NOMO-1 treated with dmso at 0.1 percent for 144 hours (cell line): ENCODE data around the gene DDX39B.
"Not testable (repeated sequence)": the region's sequence is repeated elsewhere in the genome, so short reads cannot be mapped to it uniquely, and the experiment has no call there.

Source experiments
- DNase-seq: peaks from one replicate; lab custom pipeline; 2025; ENCODE audit not compliant: unreplicated experiment; lab: John Stamatoyannopoulos, UW

DDX39B gene

GRCh38 chr6:31529329-31530150, 12.3 kb downstream of the DDX39B start:
- DNase-seq: no peak

DNA sequence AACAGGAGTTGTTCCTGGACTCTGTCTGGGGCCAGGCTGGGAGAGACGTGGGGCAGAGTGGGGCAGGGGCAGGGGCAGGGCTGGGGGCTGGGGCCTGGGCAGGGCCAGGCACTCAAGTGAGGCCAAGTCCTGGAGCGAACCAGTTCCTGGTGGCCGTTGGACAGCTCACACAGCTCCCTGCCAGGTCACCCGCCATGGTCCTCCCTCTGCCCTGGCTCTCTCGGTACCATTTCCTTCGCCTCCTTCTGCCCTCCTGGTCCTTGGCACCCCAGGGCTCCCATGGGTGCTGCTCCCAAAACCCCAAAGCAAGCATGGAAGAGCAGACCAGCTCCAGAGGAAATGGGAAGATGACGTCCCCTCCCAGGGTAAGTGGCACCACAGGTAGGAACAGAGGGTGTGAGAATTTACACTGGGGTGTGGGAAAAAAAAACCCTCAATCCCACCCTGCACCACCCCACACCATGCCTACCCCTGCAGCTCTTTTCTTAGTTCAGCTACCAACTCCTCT, 12.9 kb downstream of the DDX39B start, which contains the start of gene MCCD1:
Gene MCCD1, plus strand, starts transcription at position 142 of the 508 bp plus-strand sequence. Its CDS starts 53 bp downstream, at position 195.
- DNase-seq: no peak

DNA sequence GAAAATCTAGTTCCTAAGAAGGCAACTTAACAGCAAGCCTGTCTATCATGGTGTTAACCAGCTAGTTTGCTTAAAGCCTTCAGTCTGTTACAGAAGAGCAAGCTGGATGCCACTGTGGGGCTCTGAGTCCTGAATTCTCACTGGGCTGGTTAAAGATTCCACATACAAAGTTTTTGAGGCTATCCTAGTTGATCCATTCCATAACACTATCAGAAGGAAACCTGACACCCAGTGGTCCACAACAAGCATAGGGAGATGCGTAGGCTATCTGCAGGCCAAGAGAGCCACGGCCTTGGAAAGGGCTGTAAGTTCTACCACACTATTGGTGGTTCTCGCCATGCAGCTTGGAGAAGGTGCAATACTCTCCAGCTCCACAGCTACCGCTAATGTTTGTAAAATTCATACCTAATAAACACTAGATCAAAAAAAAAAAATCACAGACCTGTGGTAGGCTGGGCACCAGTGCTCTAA, 13.5 kb downstream of the DDX39B start:
- DNase-seq: no peak

DNA sequence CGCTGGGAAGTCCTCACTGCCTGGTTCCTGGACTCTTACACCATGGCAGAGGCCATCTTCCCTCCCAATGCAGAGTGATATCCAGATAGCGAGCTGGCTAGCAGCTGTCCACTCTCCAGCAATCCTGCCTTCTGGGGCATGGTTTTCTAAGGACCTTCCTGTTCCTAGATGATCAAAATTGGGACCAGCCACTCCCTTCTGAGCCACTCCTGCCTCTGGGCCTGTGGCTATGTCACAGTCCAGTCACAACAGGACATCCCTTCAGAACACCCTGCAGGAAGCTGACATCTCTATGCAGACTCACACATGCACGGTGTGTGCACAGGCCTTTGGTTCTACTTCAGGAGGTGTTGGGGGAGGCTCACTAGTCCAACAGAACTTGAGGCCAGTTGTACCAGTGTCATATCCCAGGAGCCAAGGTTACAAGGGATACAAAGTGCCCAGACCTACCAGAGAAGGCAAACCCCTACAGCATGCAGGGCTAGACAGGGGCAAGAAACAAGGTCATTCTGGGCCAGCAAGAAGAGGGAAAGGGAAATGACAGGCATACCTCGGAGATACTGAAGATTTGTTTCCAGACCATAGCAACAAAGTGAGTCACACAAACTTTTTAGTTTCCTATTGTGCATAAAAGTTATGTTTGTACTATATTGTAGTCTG, 15.7 kb downstream of the DDX39B start:
- no peak for DNase-seq

DNA sequence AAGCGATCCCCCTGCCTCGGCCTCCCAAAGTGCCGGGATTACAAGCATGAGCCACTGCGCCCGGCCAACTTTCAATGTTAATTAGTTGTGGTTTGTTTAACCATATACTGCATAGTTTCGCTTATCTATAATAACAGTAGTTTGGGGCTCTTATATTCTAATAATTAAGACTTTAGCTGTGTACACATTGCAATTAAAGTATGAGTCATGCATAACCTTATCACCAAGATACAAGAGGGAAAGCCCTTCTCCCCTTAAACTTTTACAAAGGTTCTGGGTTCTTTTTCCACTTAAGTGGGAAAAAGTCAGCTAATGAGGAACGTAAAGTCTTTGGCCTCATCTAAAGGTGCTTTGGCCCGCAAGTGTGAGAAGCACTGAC, 16.3 kb downstream of the DDX39B start:
- DNase-seq: no peak

DNA sequence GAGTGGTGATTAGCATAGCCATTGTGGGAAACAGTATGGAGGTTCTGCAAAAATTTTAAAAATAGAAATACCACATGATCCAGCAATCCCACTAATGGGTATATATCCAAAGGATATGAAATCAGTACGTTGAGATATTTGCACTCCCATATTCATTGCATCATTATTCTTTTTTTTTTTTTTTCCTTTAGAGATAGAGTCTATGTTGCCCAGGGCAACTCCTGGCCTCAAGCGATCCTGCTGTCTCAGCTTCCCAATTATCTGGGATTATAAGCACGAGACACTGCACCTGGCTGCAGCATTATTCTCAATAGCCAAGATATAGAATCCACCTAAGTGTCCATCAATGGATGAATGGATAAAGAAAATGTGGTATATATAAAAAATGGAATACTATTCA, 20.0 kb downstream of the DDX39B start:
- no peak for DNase-seq

- DNase-seq: no peak
Observed at GRCh38 chr6:31513456-31514165, 28.2 kb downstream of the DDX39B start.

DNA sequence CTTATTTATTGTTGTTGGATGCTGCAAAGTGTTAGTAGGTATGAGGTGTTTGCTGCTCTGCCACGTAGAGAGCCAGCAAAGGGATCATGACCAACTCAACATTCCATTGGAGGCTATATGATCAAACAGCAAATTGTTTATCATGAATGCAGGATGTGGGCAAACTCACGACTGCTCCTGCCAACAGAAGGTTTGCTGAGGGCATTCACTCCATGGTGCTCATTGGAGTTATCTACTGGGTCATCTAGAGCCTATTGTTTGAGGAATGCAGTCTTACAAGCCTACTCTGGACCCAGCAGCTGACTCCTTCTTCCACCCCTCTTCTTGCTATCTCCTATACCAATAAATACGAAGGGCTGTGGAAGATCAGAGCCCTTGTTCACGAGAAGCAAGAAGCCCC, 31.8 kb downstream of the DDX39B start:
- no peak for DNase-seq

GRCh38 chr6:31509036-31509435, 32.8 kb downstream of the DDX39B start:
- DNase-seq: not testable (repeated sequence)

GRCh38 chr6:31502586-31502985, 39.2 kb downstream of the DDX39B start:
- DNase-seq: no peak

DNA sequence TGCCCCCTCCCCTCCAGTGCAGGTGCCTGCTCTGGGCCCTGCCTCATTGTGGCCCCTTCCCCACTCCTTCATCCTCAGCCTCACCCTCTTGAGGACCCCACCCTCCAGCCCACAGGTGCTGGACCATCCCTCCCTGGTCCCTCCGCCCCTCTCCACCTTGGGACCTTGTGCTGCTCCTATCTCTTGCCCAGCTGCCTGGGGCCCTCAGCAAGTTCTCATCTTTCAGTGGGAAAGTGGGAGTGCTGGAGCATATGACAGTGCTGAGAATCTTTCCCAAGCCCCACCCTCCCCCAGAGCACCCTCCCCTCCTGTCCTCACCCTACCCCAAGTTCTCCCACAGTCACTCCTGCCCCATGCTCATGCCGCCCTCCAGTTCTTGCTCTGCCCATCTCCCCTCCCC, 42.2 kb downstream of the DDX39B start:
- not testable (repeated sequence) for DNase-seq

GRCh38 chr6:31498748-31499147, 43.1 kb downstream of the DDX39B start:
- no peak for DNase-seq

- peak; percentile 80 for DNase-seq
Observed at GRCh38 chr6:31497531-31498476, 44.0 kb downstream of the DDX39B start, which contains the start of gene MICB. MICB (plus strand) TSS chr6:31498145; CDS start chr6:31498194, 49 bp downstream.

DNA sequence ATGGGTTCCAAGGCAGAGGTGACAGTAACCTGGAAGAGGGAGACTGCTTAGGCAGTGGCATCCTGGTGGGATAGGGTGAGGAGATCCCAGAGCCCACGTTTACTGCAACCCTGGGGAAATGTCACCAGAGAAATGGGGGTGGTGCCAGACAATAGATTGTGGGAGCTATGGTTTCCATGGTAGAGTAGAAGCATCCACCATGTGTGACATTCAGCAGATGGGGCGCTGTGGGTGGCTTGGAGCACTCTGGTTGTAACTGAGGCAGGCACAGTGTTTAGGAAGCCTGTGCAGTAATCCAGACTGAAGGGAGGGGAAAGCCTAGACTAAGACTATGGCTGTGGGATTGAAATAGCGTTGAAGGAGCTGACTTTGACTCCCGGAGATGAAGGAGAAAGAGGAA, 45.0 kb downstream of the DDX39B start:
- DNase-seq: not testable (repeated sequence)

DNA sequence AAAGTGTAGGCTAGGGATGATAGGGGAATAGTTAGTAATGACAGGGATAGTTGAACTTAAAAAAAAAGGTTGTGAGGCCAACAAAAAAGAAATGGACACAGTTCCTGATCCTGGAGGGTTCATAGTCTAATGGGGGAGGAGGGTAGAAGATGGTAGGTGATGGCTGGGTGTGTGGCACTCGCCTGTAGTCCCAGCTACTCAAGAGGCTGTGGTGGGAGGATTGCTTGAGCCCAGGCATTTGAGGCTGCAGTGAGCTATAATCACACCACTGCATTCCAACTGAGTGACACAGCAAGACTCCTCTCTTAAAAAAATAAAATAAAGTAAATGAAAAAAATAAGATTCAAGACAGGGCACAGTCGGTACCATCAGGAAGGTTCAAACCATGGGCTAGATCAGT, 46.2 kb downstream of the DDX39B start:
- DNase-seq: peak; percentile 12

DNA sequence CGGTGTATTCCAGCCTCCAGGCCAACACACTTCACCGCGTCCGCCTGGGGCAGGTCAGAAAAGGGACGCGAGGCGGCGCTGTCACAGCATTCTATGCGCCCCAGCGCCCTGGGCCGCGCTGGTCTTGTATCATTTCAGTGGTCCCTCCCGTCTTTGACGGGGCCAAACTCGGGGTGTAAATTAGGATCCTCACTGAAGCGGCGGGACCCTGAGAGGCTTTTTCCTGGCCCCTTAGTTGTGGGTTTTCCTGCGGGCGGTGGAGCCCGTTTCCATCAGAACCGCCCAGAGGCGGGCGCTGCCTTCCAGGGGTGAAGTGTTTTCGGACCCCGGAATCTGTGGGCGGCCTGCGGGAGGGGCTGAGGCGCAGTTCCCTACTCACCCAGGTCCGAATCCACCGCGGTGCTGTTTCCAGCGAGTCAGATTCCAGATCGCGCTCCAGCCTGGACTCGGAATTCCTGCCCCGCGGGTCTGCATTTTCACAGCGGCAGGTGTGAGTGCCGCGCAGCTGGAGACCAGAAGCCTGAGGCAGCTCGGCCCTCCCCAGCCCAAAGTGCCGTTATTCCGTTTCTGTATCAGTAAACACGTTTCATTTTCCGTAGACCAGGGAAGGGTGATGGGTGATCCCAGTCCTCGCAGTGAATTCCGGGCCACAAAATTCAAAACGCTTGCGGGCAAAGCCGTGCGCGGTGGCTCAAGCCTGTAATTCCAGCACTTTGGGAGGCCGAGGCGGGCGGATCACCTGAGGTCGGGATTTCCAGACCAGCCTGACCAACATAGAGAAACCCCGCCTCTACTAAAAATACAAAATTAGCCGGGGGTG, 47.7 kb downstream of the DDX39B start:
- DNase-seq: peak; percentile 57

DNA sequence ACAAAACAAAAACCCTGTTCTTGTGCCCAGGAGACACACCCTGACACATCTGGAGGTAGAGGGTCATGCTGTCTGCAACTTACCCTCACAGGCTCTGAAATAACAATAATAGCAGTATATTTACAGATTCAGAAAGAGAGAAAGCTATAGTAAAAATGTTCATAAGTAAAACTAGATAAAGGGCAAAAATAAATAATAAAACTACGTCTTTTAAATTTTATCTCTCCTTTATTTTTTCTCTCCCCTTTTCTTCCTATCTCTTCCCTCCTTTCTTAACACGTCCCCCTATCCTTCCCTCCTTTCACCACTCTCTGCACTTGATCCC, 48.3 kb downstream of the DDX39B start:
- not testable (repeated sequence) for DNase-seq

DNA sequence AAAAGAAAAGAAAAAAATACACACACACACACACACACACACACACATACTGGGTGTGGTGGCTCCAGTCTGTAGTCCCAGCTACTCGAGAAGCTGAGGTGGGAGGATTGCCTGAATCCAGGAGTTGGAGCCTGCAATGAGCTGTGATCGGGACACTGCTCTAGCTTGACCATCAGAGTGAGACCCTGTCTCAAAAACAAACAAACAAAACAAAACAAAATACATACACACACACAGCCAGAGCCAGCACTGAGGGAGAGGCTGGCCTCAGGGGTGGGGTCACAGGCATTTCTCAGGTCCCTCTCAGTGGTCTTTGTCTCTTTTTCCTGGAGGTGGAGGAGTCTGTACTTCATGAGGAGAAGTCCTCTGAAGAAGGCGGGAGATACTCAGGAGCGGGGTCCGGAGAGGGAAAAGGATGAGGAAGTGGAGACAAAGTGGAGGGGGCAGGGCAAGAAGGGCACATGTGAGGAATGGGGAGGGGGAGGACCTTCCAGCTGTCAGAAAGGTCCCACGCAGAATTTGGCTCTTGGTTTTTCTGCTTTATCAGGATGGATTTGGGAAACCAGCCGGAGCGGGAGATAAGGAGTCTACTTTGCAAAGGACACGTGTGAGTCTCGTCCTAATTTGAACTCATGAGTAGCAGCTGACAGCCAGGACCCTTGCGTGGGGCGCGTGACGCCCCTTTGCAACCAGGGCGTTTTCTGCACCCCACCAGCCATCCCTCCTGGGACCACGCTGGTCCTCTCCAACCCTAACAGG, 51.5 kb downstream of the DDX39B start:
- DNase-seq: no peak

DNA sequence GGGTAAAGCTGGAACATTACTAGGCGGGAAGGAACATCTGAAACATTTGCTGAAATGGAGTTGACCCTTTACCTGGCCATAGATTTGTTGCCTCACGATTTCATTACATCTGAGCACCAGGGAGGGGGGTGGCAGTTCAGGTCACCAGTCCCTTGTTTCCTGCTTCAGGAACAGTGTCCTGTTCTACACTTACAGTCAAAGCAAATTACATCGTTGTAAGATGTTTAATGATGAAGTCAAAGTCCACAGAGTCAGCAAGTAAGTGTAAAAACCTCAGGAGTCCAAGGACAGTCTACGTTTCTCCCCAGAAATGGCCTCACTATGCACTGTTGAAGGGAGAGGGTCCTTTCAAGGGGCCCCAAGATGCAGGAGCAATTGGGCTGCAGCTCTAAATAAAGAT, 52.7 kb downstream of the DDX39B start:
- no peak for DNase-seq
